Measurements from ENCODE around the gene GTF3C4. TPM values are rescaled to one million over a fixed set of nuclear protein-coding genes. Genes with fewer than 3 reads are reported as not detected.

Gene GTF3C4
- total RNA-seq, 1 experiment from 2014 or later = 12.4 TPM

- DNase-seq (ENCODE audit: low spot score) = no peak
These were observed 62.3 kb downstream of the GTF3C4 start for GRCh38 chr9:132732326-132733259.

DNA sequence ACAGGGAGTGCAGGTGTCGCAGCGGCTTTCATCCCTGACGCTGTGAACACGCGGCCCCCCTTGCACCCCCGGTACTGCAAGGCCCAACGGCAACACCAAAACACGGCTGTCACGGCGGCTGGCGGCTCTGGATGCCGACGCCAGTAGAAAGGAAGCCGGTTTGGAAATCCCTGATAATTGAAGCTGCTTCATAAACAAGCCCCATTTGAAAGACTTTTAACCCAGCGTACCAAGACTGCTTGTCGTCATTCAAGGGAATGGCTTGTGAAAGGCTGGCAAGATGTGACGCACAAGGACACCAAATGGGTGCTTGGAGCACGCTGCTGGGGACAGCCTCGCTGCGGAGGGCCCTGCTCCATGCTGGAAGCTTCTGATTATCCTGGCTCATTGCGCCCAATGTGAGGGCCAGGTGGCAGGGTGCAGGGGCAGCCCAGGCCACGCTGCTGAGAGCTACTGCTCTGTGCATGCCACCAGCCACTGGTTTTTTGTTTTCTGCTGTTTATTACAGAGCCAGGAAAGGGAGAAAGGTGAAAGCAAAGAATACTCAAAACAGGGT lies 63.1 kb downstream of the GTF3C4 start:
- no peak for DNase-seq (ENCODE audit: low spot score)

- no peak for DNase-seq (ENCODE audit: low spot score)
These were observed 69.5 kb downstream of the GTF3C4 start for GRCh38 chr9:132739710-132740310.

DNA sequence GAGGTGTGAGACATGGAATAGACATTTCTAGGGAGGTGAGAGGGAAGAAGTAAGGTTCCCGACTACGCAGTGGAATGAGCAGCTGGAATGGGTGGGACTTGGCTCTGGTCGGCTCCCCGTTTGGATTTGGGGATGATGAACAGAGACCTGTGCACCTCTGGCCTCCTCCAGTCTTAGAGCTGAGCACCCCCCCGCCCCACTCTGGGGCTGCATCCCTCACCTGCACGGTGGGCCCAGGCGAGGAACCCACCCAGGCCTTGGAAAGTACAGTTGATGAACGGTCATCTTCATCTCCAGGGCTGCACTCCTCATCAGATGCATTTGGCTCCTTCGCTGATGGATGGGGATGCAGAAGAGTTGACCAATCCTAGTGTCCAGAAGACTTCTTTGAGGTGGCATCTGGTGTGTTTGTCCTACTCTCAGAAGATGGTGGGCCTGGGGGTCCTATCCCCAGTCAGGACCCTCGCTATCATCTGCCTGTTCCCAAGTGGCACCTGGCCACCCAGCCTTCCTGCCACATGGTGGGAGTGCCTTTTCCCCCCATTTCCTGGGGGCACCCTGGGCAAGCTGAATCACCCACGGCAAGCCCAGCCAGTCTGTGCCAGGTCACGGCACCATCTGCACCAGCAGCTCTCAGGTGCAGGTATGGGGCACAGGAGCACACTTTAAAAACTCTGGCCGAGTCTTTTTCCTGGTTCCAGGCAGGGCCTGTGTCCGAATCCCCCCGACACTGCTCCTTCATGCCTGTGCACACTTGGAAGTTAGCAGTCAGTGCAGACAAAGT lies 70.5 kb downstream of the GTF3C4 start:
- DNase-seq (ENCODE audit: low spot score) = no peak

- DNase-seq (ENCODE audit: low spot score) = no peak
These were observed 72.6 kb downstream of the GTF3C4 start for GRCh38 chr9:132742821-132743311.

DNA sequence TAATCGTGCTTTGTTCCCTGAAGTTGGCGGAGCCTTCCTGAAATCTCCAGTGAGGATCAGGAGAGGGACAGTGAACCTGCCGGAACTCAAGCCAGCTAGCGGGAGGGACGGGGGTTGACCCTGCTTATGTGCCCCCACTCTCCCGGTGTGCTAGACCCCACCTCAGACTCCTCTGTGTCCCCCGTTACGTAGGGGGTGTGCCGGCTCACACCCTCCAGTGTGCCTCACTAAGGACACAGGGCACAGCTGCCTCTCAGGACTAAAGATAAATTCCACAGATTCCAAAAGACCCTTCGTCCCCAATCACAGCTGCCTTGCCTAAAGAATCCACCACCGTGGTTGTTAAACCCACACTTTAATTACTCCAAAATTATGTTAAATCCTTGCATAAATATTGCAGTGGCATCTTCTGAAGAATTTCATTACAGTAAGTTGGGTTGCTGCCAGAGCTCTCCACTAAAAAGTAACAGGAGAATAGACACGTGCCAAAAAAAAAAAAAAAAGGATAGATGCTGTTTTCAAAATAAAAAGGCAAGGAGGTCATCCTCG lies 73.7 kb downstream of the GTF3C4 start:
- no peak for DNase-seq (ENCODE audit: low spot score)

Other genes with a start within 250 kb of the GTF3C4 start
- not detected in 2 replicates for gene BARHL1, start 87.9 kb upstream of the GTF3C4 start, total RNA-seq (2014; rRNA removed; shearing (Covaris generic))
- gene DDX31, start 481 bp upstream of the GTF3C4 start, total RNA-seq (2014; rRNA removed; shearing (Covaris generic)) = 14.8 and 16.0 TPM in 2 replicates
- gene AK8, start 207.8 kb downstream of the GTF3C4 start, total RNA-seq (2014; rRNA removed; shearing (Covaris generic)) = 0.21 and 0.27 TPM in 2 replicates
- gene SPACA9, start 208.4 kb downstream of the GTF3C4 start, total RNA-seq (2014; rRNA removed; shearing (Covaris generic)) = 2.9 and 3.3 TPM in 2 replicates